ENCODE measurements around the gene CDC42BPG. TPM values are rescaled to one million over a fixed set of nuclear protein-coding genes. Genes with fewer than 3 reads are reported as not detected.
A peak's percentile ranks its signal among the peaks of the same experiment; 100 is the strongest.

Gene CDC42BPG
- total RNA-seq, 2 experiments from 2014 or later: 3.4 to 3.5 TPM

GRCh38 chr11:64804346-64805210, 39.9 kb downstream of the CDC42BPG start:
- Mint-ChIP-seq H3K27ac (no peak overlapping the region), H3K4me3 (peak overlapping the region; percentile 86), H3K27me3 (no peaks in the 10 kb centered on the region), H3K4me1 (peaks cover 22% of the 10 kb centered on the region), H3K9me3 (no peaks in the 10 kb centered on the region), H3K36me3 (peaks cover 6% of the 10 kb centered on the region)
- POLR2A ChIA-PET: interaction anchor here (0.6 to 3.0 kb wide), 5 partner anchors 25 to 297 kb away, joined by 3 to 14 read pairs (median 5); partner anchors contain the start of gene RASGRP2
- ATAC-seq (ENCODE audit: low read depth) (no peak), DNase-seq (no peak)

GRCh38 chr11:64803846-64804345, 40.6 kb downstream of the CDC42BPG start:
- POLR2A ChIA-PET: interaction anchor here (0.6 to 3.0 kb wide), 5 partner anchors 25 to 298 kb away, joined by 3 to 14 read pairs (median 5); partner anchors contain the start of gene RASGRP2
- peaks cover 9% of the 10 kb centered on the region for H3K36me3 Mint-ChIP-seq
- H3K27me3 Mint-ChIP-seq: no peaks in the 10 kb centered on the region
- H3K4me1 Mint-ChIP-seq: peaks cover 21% of the 10 kb centered on the region
- H3K4me3 Mint-ChIP-seq: peak overlapping the region; percentile 86
- H3K27ac Mint-ChIP-seq: peak overlapping the region; percentile 80
- ATAC-seq (ENCODE audit: low read depth) (no peak), DNase-seq (no peak)
- H3K9me3 Mint-ChIP-seq: no peaks in the 10 kb centered on the region

- peak; percentile 96 for DNase-seq
- POLR2A ChIA-PET: interaction anchor here (0.7 to 3.0 kb wide), 9 partner anchors 10 to 319 kb away, joined by 3 to 26 read pairs (median 4); partner anchors contain the start of genes MRPL49, RASGRP2, SAC3D1 and SF1
- peak within 1 kb of the TSS; percentile 86 for H3K4me3 Mint-ChIP-seq
- ATAC-seq (ENCODE audit: low read depth): peak; percentile 85
- no peaks in the 10 kb centered on the region for H3K9me3 Mint-ChIP-seq
- H3K4me1 Mint-ChIP-seq: peaks cover 25% of the 10 kb centered on the region
- H3K27ac Mint-ChIP-seq: peak within 1 kb of the TSS; percentile 82
- no peaks in the 10 kb centered on the region for H3K27me3 Mint-ChIP-seq
- H3K36me3 Mint-ChIP-seq: peaks cover 11% of the 10 kb centered on the region
Observed at GRCh38 chr11:64803158-64803845, 41.2 kb downstream of the CDC42BPG start, which contains the start of gene MAP4K2. Gene MAP4K2, minus strand, starts transcription at chr11:64803214. Its CDS starts 65 bp downstream, at chr11:64803149.

GRCh38 chr11:64802370-64803157, 41.9 kb downstream of the CDC42BPG start:
- Mint-ChIP-seq H3K27me3 (no peaks in the 10 kb centered on the region), H3K27ac (peak overlapping the region; percentile 82), H3K4me3 (peak overlapping the region; percentile 82), H3K4me1 (peaks cover 23% of the 10 kb centered on the region), H3K36me3 (peaks cover 8% of the 10 kb centered on the region), H3K9me3 (no peaks in the 10 kb centered on the region)
- ATAC-seq (ENCODE audit: low read depth) (peak; percentile 2), DNase-seq (no peak)
- POLR2A ChIA-PET: interaction anchor here (0.7 to 3.0 kb wide), 12 partner anchors 8 to 320 kb away, joined by 3 to 26 read pairs (median 4); partner anchors contain the start of genes MEN1, MRPL49, RASGRP2 and SAC3D1

- Mint-ChIP-seq H3K4me3 (peak overlapping the region; percentile 82), H3K27me3 (no peaks in the 10 kb centered on the region), H3K27ac (peak overlapping the region; percentile 82), H3K4me1 (peaks cover 22% of the 10 kb centered on the region), H3K9me3 (no peaks in the 10 kb centered on the region), H3K36me3 (peaks cover 8% of the 10 kb centered on the region)
- no peak for ATAC-seq (ENCODE audit: low read depth)
- DNase-seq: peak; percentile 37
- POLR2A ChIA-PET: interaction anchor here (0.9 to 3.0 kb wide), 11 partner anchors 8 to 321 kb away, joined by 3 to 26 read pairs (median 4); partner anchors contain the start of genes MEN1, MRPL49, RASGRP2 and SAC3D1
Observed at GRCh38 chr11:64801561-64802369, 42.7 kb downstream of the CDC42BPG start.

- peaks cover 29% of the 10 kb centered on the region for H3K4me1 Mint-ChIP-seq
Observed at GRCh38 chr11:64801158-64801464, 43.3 kb downstream of the CDC42BPG start.

GRCh38 chr11:64800303-64801157, 43.9 kb downstream of the CDC42BPG start:
- ATAC-seq (ENCODE audit: low read depth) (no peak), DNase-seq (no peak)
- no peaks in the 10 kb centered on the region for H3K27me3 Mint-ChIP-seq
- POLR2A ChIA-PET: interaction anchor here (0.5 to 2.7 kb wide), 6 partner anchors 10 to 37 kb away, joined by 3 to 26 read pairs (median 4); partner anchors contain the start of gene SF1
- H3K36me3 Mint-ChIP-seq: peaks cover 8% of the 10 kb centered on the region
- H3K27ac Mint-ChIP-seq: peak overlapping the region; percentile 82
- H3K4me1 Mint-ChIP-seq: peaks cover 32% of the 10 kb centered on the region
- H3K4me3 Mint-ChIP-seq: no peak overlapping the region
- no peaks in the 10 kb centered on the region for H3K9me3 Mint-ChIP-seq

More at GRCh38 chr11:64801158-64801464, 43.3 kb downstream of the CDC42BPG start:
- peaks cover 8% of the 10 kb centered on the region for H3K36me3 Mint-ChIP-seq
- H3K27me3 Mint-ChIP-seq: no peaks in the 10 kb centered on the region
- peak overlapping the region; percentile 82 for H3K4me3 Mint-ChIP-seq
- ATAC-seq (ENCODE audit: low read depth) (no peak), DNase-seq (no peak)
- H3K9me3 Mint-ChIP-seq: no peaks in the 10 kb centered on the region
- peak overlapping the region; percentile 82 for H3K27ac Mint-ChIP-seq
- POLR2A ChIA-PET: interaction anchor here (1.0 to 2.7 kb wide), 2 partner anchors 23 to 37 kb away, joined by 4 to 26 read pairs; partner anchors contain the start of gene SF1

GRCh38 chr11:64799623-64800302, 44.7 kb downstream of the CDC42BPG start:
- no peak overlapping the region for H3K4me3 Mint-ChIP-seq
- POLR2A ChIA-PET: interaction anchor here (0.9 to 1.2 kb wide), 3 partner anchors 11 to 15 kb away, joined by 3 to 4 read pairs (median 4); no protein-coding TSS in a partner anchor

GRCh38 chr11:64799256-64799622, 45.2 kb downstream of the CDC42BPG start:
- Mint-ChIP-seq H3K4me3 (no peak overlapping the region), H3K9me3 (no peaks in the 10 kb centered on the region), H3K27me3 (no peaks in the 10 kb centered on the region), H3K36me3 (peaks cover 12% of the 10 kb centered on the region), H3K27ac (peak overlapping the region; percentile 30), H3K4me1 (peaks cover 39% of the 10 kb centered on the region)
- POLR2A ChIA-PET: interaction anchor here (1.2 kb wide), 1 partner anchor 13 kb away, joined by 4 read pairs; no protein-coding TSS in a partner anchor
- no peak for DNase-seq
- ATAC-seq (ENCODE audit: low read depth): no peak

More at GRCh38 chr11:64799623-64800302, 44.7 kb downstream of the CDC42BPG start:
- Mint-ChIP-seq H3K27ac (peak overlapping the region; percentile 30), H3K36me3 (peaks cover 10% of the 10 kb centered on the region), H3K9me3 (no peaks in the 10 kb centered on the region), H3K27me3 (no peaks in the 10 kb centered on the region), H3K4me1 (peaks cover 35% of the 10 kb centered on the region)
- no peak for DNase-seq
- ATAC-seq (ENCODE audit: low read depth): no peak

- H3K27ac Mint-ChIP-seq: peak overlapping the region; percentile 46
- no peaks in the 10 kb centered on the region for H3K27me3 Mint-ChIP-seq
- DNase-seq (no peak), ATAC-seq (ENCODE audit: low read depth) (no peak)
- POLR2A ChIA-PET: interaction anchor here (0.9 to 2.5 kb wide), 2 partner anchors 9 to 18 kb away, joined by 4 to 12 read pairs; partner anchors contain the start of gene SF1
- H3K36me3 Mint-ChIP-seq: peaks cover 15% of the 10 kb centered on the region
- H3K4me3 Mint-ChIP-seq: no peak overlapping the region
- no peaks in the 10 kb centered on the region for H3K9me3 Mint-ChIP-seq
- H3K4me1 Mint-ChIP-seq: peaks cover 44% of the 10 kb centered on the region
Observed at GRCh38 chr11:64796757-64797541, 47.5 kb downstream of the CDC42BPG start.
